ENCODE data around the gene TPSD1.

- no peak for TF ChIP-seq CTCF (IDR thresholded peaks at IDR 0.05; ENCODE audit: borderline replicate concordance, extremely low read depth, low read length, poor library complexity, severe bottlenecking)
- TF ChIP-seq EZH2 (IDR thresholded peaks at IDR 0.05; ENCODE audit: borderline replicate concordance, low read depth, low read length, severe bottlenecking) = no peak
Measured at GRCh38 chr16:1299012-1299867, 43.4 kb downstream of the TPSD1 start.
